ENCODE measurements around the gene GSTA2. TPM values are rescaled to one million over a fixed set of nuclear protein-coding genes. Genes with fewer than 3 reads are reported as not detected.

The GSTA2 gene
- total RNA-seq, 1 experiment from 2014 or later, result not detected

GRCh38 chr6:52727908-52728307 is 35.4 kb downstream of the GSTA2 start:
- H3K9me3 ChIP-seq (ENCODE audit: control insufficient read depth, low read depth, low read length), result no peaks in the 10 kb centered on the region
- H2AFZ ChIP-seq (ENCODE audit: low read length), result no peak overlapping the region
- H3K79me2 ChIP-seq (ENCODE audit: insufficient read depth, low read length), result no peaks in the 10 kb centered on the region
- H3K27ac ChIP-seq (ENCODE audit: insufficient read length, low read depth, low read length), result no peak overlapping the region
- WGBS (ENCODE audit: extremely low coverage, insufficient read length, low lambda C conversion rate), result no CpG with 5 or more reads among the region's 2 CpGs
- Mint-ChIP-seq H3K4me3 (no peak overlapping the region), H3K27ac (no peak overlapping the region), H3K9me3 (no peaks in the 10 kb centered on the region), H3K4me1 (peaks cover 41 to 47% of the 10 kb centered on the region in 2 experiments), H3K36me3 (ENCODE audit: insufficient read depth in 1 of 3, low read depth in 3 of 3) (no peaks in the 10 kb centered on the region), H3K27me3 (ENCODE audit: low read depth) (peaks cover 9% of the 10 kb centered on the region; the same call in 1 of the 2 replicates)
- no peak overlapping the region for H3K56ac ChIP-seq (ENCODE audit: insufficient read length, low read depth, low read length)
- H3K14ac ChIP-seq (ENCODE audit: insufficient read depth, low read length), result no peak overlapping the region
- no peak overlapping the region for H2BK15ac ChIP-seq (ENCODE audit: low read depth, low read length)
- no peak overlapping the region for H3K4ac ChIP-seq (ENCODE audit: low read depth, low read length)
- H2BK5ac ChIP-seq (ENCODE audit: insufficient read length, low read length), result no peak overlapping the region
- no peaks in the 10 kb centered on the region for H3K27me3 ChIP-seq (ENCODE audit: insufficient read depth, low read length)
- H2BK120ac ChIP-seq (ENCODE audit: low read depth, low read length, poor library complexity, severe bottlenecking), result no peak overlapping the region
- peaks cover 2% of the 10 kb centered on the region; the same call in 1 of the 2 replicates for H3K4me1 ChIP-seq (ENCODE audit: insufficient read depth, low read length)
- H4K91ac ChIP-seq (ENCODE audit: insufficient read length, low read depth, low read length), result no peak overlapping the region
- H3K18ac ChIP-seq (ENCODE audit: insufficient read length, low read depth, low read length), result no peak overlapping the region
- no peak overlapping the region for H3K23ac ChIP-seq (ENCODE audit: insufficient read length, low read depth, low read length)
- no peak overlapping the region for H2BK12ac ChIP-seq (ENCODE audit: insufficient read length, low read depth, low read length)
- no peak overlapping the region for H2BK20ac ChIP-seq (ENCODE audit: low read depth, low read length, poor library complexity, severe bottlenecking)
- H3K79me1 ChIP-seq (ENCODE audit: insufficient read depth, low read depth, low read length, poor library complexity, severe bottlenecking), result no peaks in the 10 kb centered on the region
- H4K20me1 ChIP-seq (ENCODE audit: control insufficient read depth, insufficient read depth, insufficient read length), result no peaks in the 10 kb centered on the region
- H3T11ph ChIP-seq (ENCODE audit: low read length), result no peak overlapping the region
- no peak for DNase-seq
- no peak overlapping the region for H2AK5ac ChIP-seq (ENCODE audit: insufficient read length, low read length)
- H3K9ac ChIP-seq (ENCODE audit: extremely low read depth, insufficient read length, low read length), result no peak overlapping the region
- H3K23me2 ChIP-seq (ENCODE audit: insufficient read length, low read depth, low read length, poor library complexity, severe bottlenecking), result no peaks in the 10 kb centered on the region
- TF ChIP-seq CTCF (conservative IDR thresholded peaks at IDR 0.05), result no peak
- H4K8ac ChIP-seq (replicated peaks; ENCODE audit: insufficient read length, low read depth, low read length), result no peak overlapping the region
- H4K5ac ChIP-seq (ENCODE audit: insufficient read length, low read depth, low read length), result no peak overlapping the region
- no peak overlapping the region for H3K4me2 ChIP-seq (ENCODE audit: insufficient read depth, insufficient read length, low read length)
